ENCODE measurements around the gene TBC1D25. TPM values are rescaled to one million over a fixed set of nuclear protein-coding genes. Genes with fewer than 3 reads are reported as not detected.

The TBC1D25 gene
- total RNA-seq, 1 donor from 2014 or later = 3.9 TPM

DNA sequence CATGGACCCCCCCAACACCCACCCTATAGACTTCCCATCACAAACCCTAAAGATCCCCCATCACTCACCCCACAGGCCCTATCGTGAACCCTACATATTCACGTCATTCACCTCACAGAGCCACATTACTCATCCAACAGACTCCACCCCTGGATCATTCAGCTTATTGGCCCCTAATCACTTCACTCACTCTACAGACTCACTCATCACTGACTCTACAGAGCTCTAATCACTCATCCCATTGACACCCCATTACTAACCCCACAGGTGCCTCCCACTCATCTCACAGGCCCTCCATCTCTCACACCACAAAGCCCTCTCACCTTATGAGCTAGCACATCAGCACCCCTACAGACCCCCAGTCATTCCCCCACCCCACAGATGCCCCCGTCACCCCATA lies 6.3 kb upstream of the TBC1D25 start:
- TF ChIP-seq, protein P1, sequence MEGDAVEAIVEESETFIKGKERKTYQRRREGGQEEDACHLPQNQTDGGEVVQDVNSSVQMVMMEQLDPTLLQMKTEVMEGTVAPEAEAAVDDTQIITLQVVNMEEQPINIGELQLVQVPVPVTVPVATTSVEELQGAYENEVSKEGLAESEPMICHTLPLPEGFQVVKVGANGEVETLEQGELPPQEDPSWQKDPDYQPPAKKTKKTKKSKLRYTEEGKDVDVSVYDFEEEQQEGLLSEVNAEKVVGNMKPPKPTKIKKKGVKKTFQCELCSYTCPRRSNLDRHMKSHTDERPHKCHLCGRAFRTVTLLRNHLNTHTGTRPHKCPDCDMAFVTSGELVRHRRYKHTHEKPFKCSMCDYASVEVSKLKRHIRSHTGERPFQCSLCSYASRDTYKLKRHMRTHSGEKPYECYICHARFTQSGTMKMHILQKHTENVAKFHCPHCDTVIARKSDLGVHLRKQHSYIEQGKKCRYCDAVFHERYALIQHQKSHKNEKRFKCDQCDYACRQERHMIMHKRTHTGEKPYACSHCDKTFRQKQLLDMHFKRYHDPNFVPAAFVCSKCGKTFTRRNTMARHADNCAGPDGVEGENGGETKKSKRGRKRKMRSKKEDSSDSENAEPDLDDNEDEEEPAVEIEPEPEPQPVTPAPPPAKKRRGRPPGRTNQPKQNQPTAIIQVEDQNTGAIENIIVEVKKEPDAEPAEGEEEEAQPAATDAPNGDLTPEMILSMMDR (IDR thresholded peaks at IDR 0.05; ENCODE audit: insufficient read depth, low read length, severe bottlenecking) = no peak
- Histone ChIP-seq H3K27me3 (ENCODE audit: control insufficient read depth, insufficient read depth, low read length) (no peaks in the 10 kb centered on the region), H3K36me3 (ENCODE audit: control insufficient read depth, insufficient read depth, low read length) (peaks cover 4% of the 10 kb centered on the region), H3K4me3 (ENCODE audit: low read depth, low read length) (no peak overlapping the region)
- DNase-seq (ENCODE audit: low read depth) = peak; percentile 33
- no peak for FAIRE-seq

DNA sequence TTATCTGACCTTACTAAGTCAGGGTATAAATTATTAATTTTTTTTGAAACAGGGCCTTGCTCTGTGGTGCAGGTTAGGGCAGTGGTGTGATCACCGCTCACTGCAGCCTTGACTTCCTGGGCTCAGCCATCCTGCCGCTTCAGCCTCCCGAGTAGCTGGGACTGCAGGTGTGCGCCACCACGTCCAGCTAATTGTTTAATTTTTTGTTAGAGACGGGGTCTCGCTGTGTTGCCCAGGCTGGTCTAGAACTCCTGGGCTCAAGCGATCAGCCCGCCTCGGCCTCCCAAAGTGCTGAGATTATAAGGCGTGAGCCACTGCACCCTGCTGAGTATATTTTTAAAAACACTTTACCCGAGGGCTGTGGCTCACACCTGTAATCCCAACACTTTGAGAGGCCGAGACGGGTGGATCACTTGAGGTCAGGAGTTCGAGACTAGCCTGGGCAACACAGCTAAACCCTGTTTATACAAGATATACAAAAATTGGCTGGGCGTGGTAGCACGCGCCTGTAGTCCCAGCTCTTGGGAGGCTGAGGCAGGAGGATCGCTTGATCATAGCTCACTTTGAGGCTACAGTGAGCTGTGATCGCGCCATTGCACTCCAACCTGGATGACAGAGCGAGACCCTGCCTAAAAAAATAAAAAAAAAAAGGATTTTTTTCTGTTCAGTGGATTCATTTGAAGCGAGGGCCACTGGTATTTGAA lies 721 bp upstream of the TBC1D25 start:
- TF ChIP-seq, protein P1 (IDR thresholded peaks at IDR 0.05; ENCODE audit: insufficient read depth, low read length, severe bottlenecking) = no peak
- H3K4me3 ChIP-seq (ENCODE audit: low read depth, low read length) = peak overlapping the region; percentile 63
- no peaks in the 10 kb centered on the region for H3K36me3 ChIP-seq (ENCODE audit: control insufficient read depth, insufficient read depth, low read length)
- FAIRE-seq (no peak), DNase-seq (ENCODE audit: low read depth) (no peak)
- no peaks in the 10 kb centered on the region for H3K27me3 ChIP-seq (ENCODE audit: control insufficient read depth, insufficient read depth, low read length)

DNA sequence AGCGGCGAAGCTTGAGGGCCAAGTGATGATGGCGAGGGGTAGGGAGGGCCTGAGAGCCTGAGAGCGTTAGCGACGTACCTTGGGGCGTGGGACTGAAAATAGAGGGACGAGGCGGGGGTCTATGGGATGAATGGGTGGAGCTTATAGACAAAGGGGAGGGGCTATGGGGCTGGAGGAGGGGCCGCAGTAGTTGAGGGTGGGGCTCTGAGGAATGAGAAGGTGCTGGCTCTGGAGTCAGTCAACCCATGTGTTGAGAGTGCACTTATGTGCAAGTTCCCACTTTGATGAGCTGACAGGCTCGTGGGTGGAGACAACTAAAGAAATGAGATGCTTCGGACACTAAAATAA lies 488 bp downstream of the TBC1D25 start:
- Histone ChIP-seq H3K27me3 (ENCODE audit: control insufficient read depth, insufficient read depth, low read length) (no peaks in the 10 kb centered on the region), H3K36me3 (ENCODE audit: control insufficient read depth, insufficient read depth, low read length) (peaks cover 2% of the 10 kb centered on the region), H3K4me3 (ENCODE audit: low read depth, low read length) (peak overlapping the region; percentile 63)
- TF ChIP-seq, protein P1 (IDR thresholded peaks at IDR 0.05; ENCODE audit: insufficient read depth, low read length, severe bottlenecking) = no peak
- no peak for FAIRE-seq
- DNase-seq (ENCODE audit: low read depth) = peak; percentile 40

DNA sequence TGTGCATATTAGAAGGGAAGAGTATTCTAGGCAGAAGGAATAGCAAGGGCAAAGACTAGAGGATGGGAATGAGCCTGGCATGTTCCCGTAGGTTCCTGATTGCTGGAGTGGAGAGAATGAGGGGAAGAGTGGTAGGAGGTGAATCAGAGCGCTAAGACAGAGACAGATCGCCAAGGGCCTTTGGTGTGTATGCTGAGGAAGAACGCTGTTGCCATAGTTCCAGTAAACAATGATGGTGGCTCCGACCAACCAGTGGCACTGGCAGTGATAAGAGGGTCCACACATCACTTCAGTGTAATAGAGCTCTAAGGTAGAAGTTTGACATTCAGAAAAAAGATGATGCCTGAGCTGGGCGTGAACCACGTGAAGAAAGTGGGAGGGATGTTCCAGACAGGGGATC lies 966 bp downstream of the TBC1D25 start:
- FAIRE-seq (no peak), DNase-seq (ENCODE audit: low read depth) (no peak)
- Histone ChIP-seq H3K36me3 (ENCODE audit: control insufficient read depth, insufficient read depth, low read length) (peaks cover 2% of the 10 kb centered on the region), H3K27me3 (ENCODE audit: control insufficient read depth, insufficient read depth, low read length) (no peaks in the 10 kb centered on the region), H3K4me3 (ENCODE audit: low read depth, low read length) (peak overlapping the region; percentile 63)
- TF ChIP-seq, protein P1 (IDR thresholded peaks at IDR 0.05; ENCODE audit: insufficient read depth, low read length, severe bottlenecking) = no peak

DNA sequence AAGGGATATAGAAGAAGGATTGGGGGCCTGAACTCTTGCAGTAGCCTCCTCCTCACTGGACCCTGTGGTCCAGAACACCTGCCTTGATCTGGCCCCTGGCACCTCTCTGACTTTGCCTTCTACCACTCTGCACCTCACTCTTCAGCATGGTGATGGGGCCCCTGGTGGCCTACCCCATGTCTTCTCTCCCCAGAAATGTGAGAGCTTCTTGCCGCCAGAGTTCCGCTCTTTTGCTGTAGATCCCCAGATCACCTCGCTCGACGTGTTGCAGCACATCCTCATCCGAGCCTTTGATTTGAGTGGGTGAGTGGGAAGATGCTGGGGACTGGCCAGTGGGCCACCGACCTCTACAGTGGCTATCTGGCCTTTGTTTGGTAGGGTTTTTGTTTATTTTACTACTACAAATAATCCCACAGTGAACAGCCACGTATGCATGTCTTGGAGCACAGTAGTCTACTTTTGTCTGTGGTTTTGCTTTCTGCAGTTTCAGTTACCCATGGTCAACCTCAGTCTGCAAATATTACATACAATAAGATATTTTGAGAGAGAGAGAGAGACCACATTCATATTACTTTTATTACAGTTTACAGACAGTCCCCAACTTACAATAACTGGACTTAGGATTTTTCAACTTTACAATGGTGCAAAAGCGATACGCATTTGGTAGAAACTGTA lies 1.8 kb downstream of the TBC1D25 start:
- FAIRE-seq (no peak), DNase-seq (ENCODE audit: low read depth) (no peak)
- peaks cover 2% of the 10 kb centered on the region for H3K36me3 ChIP-seq (ENCODE audit: control insufficient read depth, insufficient read depth, low read length)
- H3K4me3 ChIP-seq (ENCODE audit: low read depth, low read length) = no peak overlapping the region
- TF ChIP-seq, protein P1 (IDR thresholded peaks at IDR 0.05; ENCODE audit: insufficient read depth, low read length, severe bottlenecking) = no peak
- no peaks in the 10 kb centered on the region for H3K27me3 ChIP-seq (ENCODE audit: control insufficient read depth, insufficient read depth, low read length)
